ENCODE measurements around the gene SLC25A42.

The SLC25A42 gene

GRCh38 chr19:19149435-19149834 lies 85.6 kb downstream of the SLC25A42 start:
- Histone ChIP-seq H3K4me3 (replicated peaks; ENCODE audit: insufficient read depth, low read length) (no peak overlapping the region), H3K27me3 (ENCODE audit: insufficient read depth, poor library complexity, severe bottlenecking) (no peaks in the 10 kb centered on the region), H3K27ac (replicated peaks) (no peak overlapping the region)
- no peak for DNase-seq (ENCODE audit: low read depth in 1 of 2, low spot score in 1 of 2)
- no peak for TF ChIP-seq SPI1 (IDR thresholded peaks at IDR 0.05; ENCODE audit: borderline replicate concordance, low read depth)
- TF ChIP-seq POLR2AphosphoS5 (IDR thresholded peaks at IDR 0.05; ENCODE audit: low read depth), result no peak
- TF ChIP-seq REST (IDR thresholded peaks at IDR 0.05; ENCODE audit: insufficient replicate concordance, low read depth), result no peak
- no peak for TF ChIP-seq GABPA (IDR thresholded peaks at IDR 0.05; ENCODE audit: low read depth)
- no peak for TF ChIP-seq CTCF (IDR thresholded peaks at IDR 0.05; ENCODE audit: insufficient read depth, low read length)

GRCh38 chr19:19151418-19151817 lies 87.6 kb downstream of the SLC25A42 start:
- H3K4me3 ChIP-seq (replicated peaks; ENCODE audit: insufficient read depth, low read length), result no peak overlapping the region
- no peak overlapping the region for H3K27ac ChIP-seq (replicated peaks)
- no peak for DNase-seq (ENCODE audit: low read depth in 1 of 2, low spot score in 1 of 2)
- H3K27me3 ChIP-seq (ENCODE audit: insufficient read depth, poor library complexity, severe bottlenecking), result no peaks in the 10 kb centered on the region
- no peak for TF ChIP-seq GABPA (IDR thresholded peaks at IDR 0.05; ENCODE audit: low read depth)
- TF ChIP-seq POLR2AphosphoS5 (IDR thresholded peaks at IDR 0.05; ENCODE audit: low read depth), result no peak
- no peak for TF ChIP-seq REST (IDR thresholded peaks at IDR 0.05; ENCODE audit: insufficient replicate concordance, low read depth)
- TF ChIP-seq CTCF (IDR thresholded peaks at IDR 0.05; ENCODE audit: insufficient read depth, low read length), result no peak
- no peak for TF ChIP-seq SPI1 (IDR thresholded peaks at IDR 0.05; ENCODE audit: borderline replicate concordance, low read depth)

- Histone ChIP-seq H3K4me3 (replicated peaks; ENCODE audit: insufficient read depth, low read length) (no peak overlapping the region), H3K27me3 (ENCODE audit: insufficient read depth, poor library complexity, severe bottlenecking) (no peaks in the 10 kb centered on the region), H3K27ac (replicated peaks) (no peak overlapping the region)
- no peak for TF ChIP-seq POLR2AphosphoS5 (IDR thresholded peaks at IDR 0.05; ENCODE audit: low read depth)
- TF ChIP-seq GABPA (IDR thresholded peaks at IDR 0.05; ENCODE audit: low read depth), result no peak
- TF ChIP-seq SPI1 (IDR thresholded peaks at IDR 0.05; ENCODE audit: borderline replicate concordance, low read depth), result no peak
- no peak for TF ChIP-seq REST (IDR thresholded peaks at IDR 0.05; ENCODE audit: insufficient replicate concordance, low read depth)
- TF ChIP-seq CTCF (IDR thresholded peaks at IDR 0.05; ENCODE audit: insufficient read depth, low read length), result no peak
- no peak for DNase-seq (ENCODE audit: low read depth in 1 of 2, low spot score in 1 of 2)
Measured at GRCh38 chr19:19152668-19153384, 89.0 kb downstream of the SLC25A42 start.

All from HL-60 (cell line).